ENCODE results near the gene NMNAT2.

Gene NMNAT2

DNA sequence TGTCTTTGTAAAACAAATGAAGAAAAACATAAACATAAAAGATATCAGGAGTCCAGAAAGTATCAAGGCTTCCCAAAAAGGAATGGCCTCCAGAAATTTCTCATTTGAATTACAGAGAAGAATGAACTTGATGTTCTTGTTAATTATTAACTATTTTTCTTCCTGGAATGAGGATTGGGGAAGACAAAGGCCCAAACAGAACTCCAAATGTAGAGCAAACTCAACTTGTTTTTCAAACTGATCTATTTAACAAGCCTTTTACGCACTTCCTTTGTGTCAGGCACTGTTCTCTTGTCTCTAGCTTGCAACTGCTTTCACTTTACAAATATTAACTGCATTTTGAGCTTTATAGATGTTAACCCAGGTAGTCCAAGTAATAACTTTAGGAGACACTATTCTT is 186.6 kb downstream of the NMNAT2 start:
- peaks cover 5% of the 10 kb centered on the region for H3K4me1 Mint-ChIP-seq (ENCODE audit: low read depth)
- H3K27ac Mint-ChIP-seq, result no peak overlapping the region
- no peak overlapping the region for H3K4me3 Mint-ChIP-seq
- H3K27me3 Mint-ChIP-seq, result no peaks in the 10 kb centered on the region
- no peaks in the 10 kb centered on the region for H3K9me3 Mint-ChIP-seq
- H3K36me3 Mint-ChIP-seq (ENCODE audit: low read depth), result no peaks in the 10 kb centered on the region

DNA sequence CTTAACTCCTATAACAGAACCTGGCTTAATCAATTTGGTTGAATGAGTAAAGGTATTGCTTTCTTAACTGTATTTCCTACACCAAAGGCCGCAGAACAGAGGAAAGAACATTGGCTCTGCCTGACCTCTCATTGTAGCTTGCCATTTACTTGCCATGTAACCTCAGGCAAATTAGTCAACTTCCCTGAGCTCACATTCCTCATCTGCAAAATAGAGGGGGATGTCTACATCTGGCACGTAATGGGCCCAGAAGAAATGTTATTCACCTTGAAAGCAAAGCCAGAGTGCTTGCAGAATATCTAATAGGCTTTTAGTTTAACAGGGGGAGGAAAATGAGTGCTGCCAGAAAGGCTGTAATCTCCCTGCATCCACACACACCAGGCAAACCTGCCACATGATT is 187.8 kb downstream of the NMNAT2 start:
- H3K27me3 Mint-ChIP-seq, result no peaks in the 10 kb centered on the region
- H3K4me1 Mint-ChIP-seq (ENCODE audit: low read depth), result peaks cover 5% of the 10 kb centered on the region
- no peaks in the 10 kb centered on the region for H3K9me3 Mint-ChIP-seq
- H3K36me3 Mint-ChIP-seq (ENCODE audit: low read depth), result no peaks in the 10 kb centered on the region
- no peak overlapping the region for H3K4me3 Mint-ChIP-seq
- H3K27ac Mint-ChIP-seq, result no peak overlapping the region

DNA sequence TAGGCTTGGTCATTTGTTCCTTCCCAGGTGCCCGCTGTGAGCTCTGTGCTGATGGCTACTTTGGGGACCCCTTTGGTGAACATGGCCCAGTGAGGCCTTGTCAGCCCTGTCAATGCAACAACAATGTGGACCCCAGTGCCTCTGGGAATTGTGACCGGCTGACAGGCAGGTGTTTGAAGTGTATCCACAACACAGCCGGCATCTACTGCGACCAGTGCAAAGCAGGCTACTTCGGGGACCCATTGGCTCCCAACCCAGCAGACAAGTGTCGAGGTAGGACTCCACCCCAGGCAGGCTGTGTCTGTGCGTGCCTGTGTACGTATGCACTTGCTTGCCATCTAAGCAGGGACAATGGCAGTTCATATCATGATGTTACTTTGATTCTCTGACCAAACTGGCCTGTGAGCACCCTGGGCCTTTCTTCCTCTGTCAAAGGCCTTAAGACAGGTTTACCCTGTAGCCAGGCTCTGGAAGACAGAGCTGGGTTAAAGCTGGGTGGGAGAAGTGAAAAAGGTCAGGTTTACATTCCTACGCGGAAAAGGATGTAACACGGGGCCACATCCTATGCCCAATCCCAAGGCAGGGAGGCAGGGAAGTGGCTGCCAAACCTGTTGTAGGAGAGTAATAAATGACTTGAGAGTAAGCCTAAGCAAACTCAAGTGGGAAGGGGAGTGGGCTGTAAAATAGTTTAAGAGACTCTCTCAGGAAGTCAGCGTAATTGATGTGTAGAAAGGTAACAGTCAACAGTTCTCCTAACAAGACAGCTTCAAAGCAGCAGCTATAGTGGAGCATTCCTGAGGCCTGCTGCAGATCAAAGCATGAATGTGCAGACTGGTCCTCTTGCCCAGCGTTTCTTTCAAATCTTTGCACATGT is 189.6 kb downstream of the NMNAT2 start:
- no peak overlapping the region for H3K27ac Mint-ChIP-seq
- H3K9me3 Mint-ChIP-seq, result no peaks in the 10 kb centered on the region

GRCh38 chr1:183227422-183228346 is 190.5 kb downstream of the NMNAT2 start:
- no peak overlapping the region for H3K4me3 Mint-ChIP-seq
- H3K36me3 Mint-ChIP-seq (ENCODE audit: low read depth), result no peaks in the 10 kb centered on the region
- no peak overlapping the region for H3K27ac Mint-ChIP-seq
- H3K4me1 Mint-ChIP-seq (ENCODE audit: low read depth), result peaks cover 5% of the 10 kb centered on the region
- H3K9me3 Mint-ChIP-seq, result no peaks in the 10 kb centered on the region
- no peaks in the 10 kb centered on the region for H3K27me3 Mint-ChIP-seq

More for the DNA sequence above, 189.6 kb downstream of the NMNAT2 start:
- Mint-ChIP-seq H3K4me1 (ENCODE audit: low read depth) (peaks cover 5% of the 10 kb centered on the region), H3K4me3 (no peak overlapping the region), H3K36me3 (ENCODE audit: low read depth) (no peaks in the 10 kb centered on the region), H3K27me3 (no peaks in the 10 kb centered on the region)

- Mint-ChIP-seq H3K4me3 (no peak overlapping the region), H3K36me3 (ENCODE audit: low read depth) (no peaks in the 10 kb centered on the region), H3K4me1 (ENCODE audit: low read depth) (peaks cover 5% of the 10 kb centered on the region)
These were observed 191.2 kb downstream of the NMNAT2 start for GRCh38 chr1:183226963-183227362.

GRCh38 chr1:183226361-183226760 is 191.8 kb downstream of the NMNAT2 start:
- H3K4me3 Mint-ChIP-seq, result no peak overlapping the region
- H3K27me3 Mint-ChIP-seq, result no peaks in the 10 kb centered on the region
- no peaks in the 10 kb centered on the region for H3K9me3 Mint-ChIP-seq
- H3K4me1 Mint-ChIP-seq (ENCODE audit: low read depth), result peaks cover 5% of the 10 kb centered on the region
- no peaks in the 10 kb centered on the region for H3K36me3 Mint-ChIP-seq (ENCODE audit: low read depth)
- H3K27ac Mint-ChIP-seq, result no peak overlapping the region

More at GRCh38 chr1:183226963-183227362, 191.2 kb downstream of the NMNAT2 start:
- no peak overlapping the region for H3K27ac Mint-ChIP-seq
- no peaks in the 10 kb centered on the region for H3K9me3 Mint-ChIP-seq
- H3K27me3 Mint-ChIP-seq, result no peaks in the 10 kb centered on the region

GRCh38 chr1:183223467-183223866 is 194.7 kb downstream of the NMNAT2 start:
- Mint-ChIP-seq H3K4me1 (ENCODE audit: low read depth) (peaks cover 20% of the 10 kb centered on the region), H3K4me3 (no peak overlapping the region), H3K27ac (no peak overlapping the region), H3K36me3 (ENCODE audit: low read depth) (no peaks in the 10 kb centered on the region), H3K27me3 (no peaks in the 10 kb centered on the region), H3K9me3 (no peaks in the 10 kb centered on the region)

GRCh38 chr1:183222909-183223308 is 195.3 kb downstream of the NMNAT2 start:
- Mint-ChIP-seq H3K36me3 (ENCODE audit: low read depth) (no peaks in the 10 kb centered on the region), H3K9me3 (no peaks in the 10 kb centered on the region), H3K4me1 (ENCODE audit: low read depth) (peaks cover 23% of the 10 kb centered on the region), H3K27ac (no peak overlapping the region), H3K27me3 (no peaks in the 10 kb centered on the region), H3K4me3 (no peak overlapping the region)

- Mint-ChIP-seq H3K36me3 (ENCODE audit: low read depth) (no peaks in the 10 kb centered on the region), H3K4me1 (ENCODE audit: low read depth) (peaks cover 17% of the 10 kb centered on the region), H3K27ac (no peak overlapping the region), H3K27me3 (no peaks in the 10 kb centered on the region), H3K4me3 (no peak overlapping the region), H3K9me3 (no peaks in the 10 kb centered on the region)
These were observed 198.6 kb downstream of the NMNAT2 start for GRCh38 chr1:183219616-183220009.

DNA sequence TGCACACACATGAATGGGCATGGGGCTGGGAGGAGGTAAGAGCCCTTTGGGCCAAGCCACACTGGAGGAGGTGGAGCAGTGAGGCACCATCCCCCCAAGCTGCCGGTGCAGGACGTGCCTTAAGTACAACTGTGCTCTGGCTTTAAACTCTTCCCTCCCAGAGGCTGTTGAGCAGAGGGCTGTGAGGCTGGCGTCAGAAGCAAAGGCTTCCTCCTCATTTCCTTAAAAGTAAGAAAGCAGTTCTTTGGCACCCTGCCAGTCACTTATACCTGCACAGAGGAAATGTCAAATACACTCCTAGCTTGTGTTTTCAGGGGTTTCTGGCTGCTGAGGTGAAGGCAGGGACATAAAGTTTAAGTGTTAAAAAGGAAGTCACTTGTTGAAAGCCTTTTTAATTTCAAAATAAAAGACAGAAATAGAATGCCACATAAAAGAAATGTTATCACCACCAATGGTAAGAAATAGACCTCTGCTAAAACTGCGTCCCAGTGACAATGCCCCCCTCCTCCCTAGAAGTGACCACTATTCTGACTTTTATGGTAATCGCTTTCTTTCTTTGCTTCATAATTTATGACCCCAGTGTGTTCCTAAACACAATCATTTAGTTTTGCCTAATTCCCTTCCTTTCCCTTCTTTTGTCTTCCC is 199.1 kb downstream of the NMNAT2 start:
- Mint-ChIP-seq H3K27me3 (no peaks in the 10 kb centered on the region), H3K27ac (no peak overlapping the region), H3K4me3 (no peak overlapping the region), H3K4me1 (ENCODE audit: low read depth) (peaks cover 17% of the 10 kb centered on the region), H3K9me3 (no peaks in the 10 kb centered on the region), H3K36me3 (ENCODE audit: low read depth) (no peaks in the 10 kb centered on the region)

DNA sequence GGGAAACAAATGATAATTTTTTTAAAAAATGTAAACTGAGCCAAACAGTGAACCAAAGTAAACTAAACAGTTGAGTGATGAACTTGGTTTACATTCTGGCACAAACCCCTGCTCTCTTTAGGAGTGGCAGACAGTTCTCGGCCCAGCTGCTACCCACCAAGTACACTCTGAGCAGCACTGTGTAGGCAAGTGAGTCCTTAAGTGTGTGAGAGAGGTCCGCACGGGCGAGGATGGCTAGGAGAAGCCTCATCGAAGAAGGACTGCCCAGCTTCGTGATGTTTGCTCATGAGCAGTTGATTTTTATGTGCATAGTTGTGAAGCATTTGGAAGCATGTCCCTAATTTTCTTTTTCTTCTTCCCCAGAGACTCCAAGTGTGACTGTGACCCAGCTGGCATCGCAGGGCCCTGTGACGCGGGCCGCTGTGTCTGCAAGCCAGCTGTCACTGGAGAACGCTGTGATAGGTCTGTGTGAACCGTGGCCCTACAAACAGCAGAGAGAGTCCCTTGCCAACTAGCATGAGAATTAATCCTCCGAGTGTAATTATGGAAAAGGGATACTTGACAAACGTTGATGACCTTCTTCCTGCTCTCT is 200.1 kb downstream of the NMNAT2 start:
- peaks cover 17% of the 10 kb centered on the region for H3K4me1 Mint-ChIP-seq (ENCODE audit: low read depth)
- no peaks in the 10 kb centered on the region for H3K9me3 Mint-ChIP-seq
- no peak overlapping the region for H3K4me3 Mint-ChIP-seq
- H3K36me3 Mint-ChIP-seq (ENCODE audit: low read depth), result no peaks in the 10 kb centered on the region
- no peaks in the 10 kb centered on the region for H3K27me3 Mint-ChIP-seq
- no peak overlapping the region for H3K27ac Mint-ChIP-seq

DNA sequence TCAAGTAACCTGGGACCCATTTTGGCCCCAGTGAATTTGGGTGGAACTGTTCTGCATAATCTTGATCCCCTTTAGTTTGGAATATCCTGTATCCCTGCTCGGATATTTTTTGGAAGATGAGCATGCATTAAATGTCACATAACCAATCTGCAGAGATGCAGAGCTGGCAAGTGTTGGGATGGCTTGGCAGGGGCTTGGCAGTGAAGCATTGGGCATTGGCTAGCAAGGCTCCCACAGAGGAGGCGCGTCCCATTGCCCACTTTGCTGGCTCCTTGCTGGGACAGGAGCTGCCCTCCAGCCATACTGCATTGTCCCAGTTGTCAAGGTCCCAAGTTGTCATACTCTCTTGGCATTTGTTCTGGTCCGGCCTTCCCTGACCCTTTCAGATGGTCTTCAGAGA is 202.2 kb downstream of the NMNAT2 start:
- no peaks in the 10 kb centered on the region for H3K9me3 Mint-ChIP-seq
- H3K4me3 Mint-ChIP-seq, result no peak overlapping the region
- H3K36me3 Mint-ChIP-seq (ENCODE audit: low read depth), result no peaks in the 10 kb centered on the region
- H3K27me3 Mint-ChIP-seq, result peaks cover 7% of the 10 kb centered on the region
- H3K27ac Mint-ChIP-seq, result no peak overlapping the region
- peaks cover 17% of the 10 kb centered on the region for H3K4me1 Mint-ChIP-seq (ENCODE audit: low read depth)

DNA sequence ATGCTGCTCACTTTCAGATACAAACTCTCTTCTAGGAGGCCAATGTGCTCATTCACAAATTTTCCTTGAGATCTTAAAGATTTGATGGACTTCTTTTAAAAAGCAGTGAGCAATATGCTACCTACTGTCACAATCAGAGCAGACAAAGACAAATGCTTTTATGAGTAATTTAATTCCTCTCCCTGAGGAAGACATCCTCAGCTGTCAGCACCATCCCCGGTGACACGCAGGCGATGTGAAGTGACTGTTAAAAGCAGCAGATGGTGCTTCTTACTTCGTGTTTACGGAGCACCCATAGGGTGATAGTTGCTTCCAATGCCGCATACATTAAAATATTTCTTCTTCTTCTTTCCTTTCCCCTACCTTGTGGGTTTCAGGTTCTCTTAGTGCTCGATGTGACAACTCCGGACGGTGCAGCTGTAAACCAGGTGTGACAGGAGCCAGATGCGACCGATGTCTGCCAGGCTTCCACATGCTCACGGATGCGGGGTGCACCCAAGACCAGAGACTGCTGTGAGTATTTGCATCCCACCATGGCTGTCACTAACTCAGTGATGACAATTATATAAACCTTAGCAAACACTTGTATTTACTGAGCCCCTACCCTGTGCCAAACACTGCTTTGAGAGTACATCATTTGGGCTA is 203.0 kb downstream of the NMNAT2 start:
- H3K4me3 Mint-ChIP-seq, result no peak overlapping the region
- H3K9me3 Mint-ChIP-seq, result no peaks in the 10 kb centered on the region
- no peaks in the 10 kb centered on the region for H3K36me3 Mint-ChIP-seq (ENCODE audit: low read depth)
- H3K27me3 Mint-ChIP-seq, result peaks cover 7% of the 10 kb centered on the region
- no peak overlapping the region for H3K27ac Mint-ChIP-seq
- peaks cover 17% of the 10 kb centered on the region for H3K4me1 Mint-ChIP-seq (ENCODE audit: low read depth)
